Fibroblast of lung (primary cell): ENCODE results near the gene PKHD1.

Experiments used
- CTCF ChIP-seq, 2 donors: IDR thresholded peaks in 1 of 2; conservative IDR thresholded peaks in 1 of 2; 1 replicate in 1 of 2; 2 replicates in 1 of 2; pipeline ENCODE4 v1.5.1; 2011 to 2012; ENCODE audit warnings: low read length in 2 of 2, control low read depth in 1 of 2, inconsistent platforms in 1 of 2, low read depth in 1 of 2, mild to moderate bottlenecking in 1 of 2
- EZH2 ChIP-seq: IDR thresholded peaks from 2 replicates; pipeline ENCODE4 v1.5.1; 2012; ENCODE audit warnings: low read length, control low read depth, mild to moderate bottlenecking; ENCODE audit errors: missing control alignments

GRCh38 chr6:51855310-51856082, 231.9 kb downstream of the PKHD1 start:
- TF ChIP-seq CTCF (conservative IDR thresholded peaks at IDR 0.05 in 1 of 2, IDR thresholded peaks at IDR 0.05 in 1 of 2; ENCODE audit: low read depth in 1 of 2, low read length in 2 of 2) (peak; percentile 39 to 46), EZH2 (no peak)
